ENCODE measurements around the gene TMEM191B.
"Not testable (repeated sequence)": the region's sequence is repeated elsewhere in the genome, so short reads cannot be mapped to it uniquely, and the experiment has no call there.

TMEM191B gene

GRCh38 chr22:18558939-18559338 lies 31.3 kb downstream of the TMEM191B start:
- not testable (repeated sequence) for DNase-seq

GRCh38 chr22:18560099-18560974 lies 32.7 kb downstream of the TMEM191B start:
- DNase-seq, result not testable (repeated sequence)

- DNase-seq, result not testable (repeated sequence)
Observed at GRCh38 chr22:18570509-18571246, 43.1 kb downstream of the TMEM191B start.

GRCh38 chr22:18573483-18574164 lies 46.0 kb downstream of the TMEM191B start:
- DNase-seq, result not testable (repeated sequence)

GRCh38 chr22:18574555-18574954 lies 47.0 kb downstream of the TMEM191B start:
- not testable (repeated sequence) for DNase-seq

- DNase-seq, result not testable (repeated sequence)
Observed at GRCh38 chr22:18575686-18576085, 48.1 kb downstream of the TMEM191B start.

GRCh38 chr22:18577090-18577818 lies 49.7 kb downstream of the TMEM191B start:
- not testable (repeated sequence) for DNase-seq

GRCh38 chr22:18577847-18578246 lies 50.2 kb downstream of the TMEM191B start:
- not testable (repeated sequence) for DNase-seq

Data from NCI-H345 (cell line).